HEK293T (cell line): Measurements from ENCODE around the gene OR6C6.

Source experiments
- BHLHE40 ChIP-seq: fragments of 450-650 bp; IDR thresholded peaks from 2 replicates; pipeline ENCODE4 v1.6.1; 2016; ENCODE audit warnings: mild to moderate bottlenecking, moderate library complexity, borderline replicate concordance
- FOXM1 ChIP-seq: fragments of 450-650 bp; IDR thresholded peaks from 2 replicates; pipeline ENCODE4 v1.6.1; 2017; ENCODE audit warnings: mild to moderate bottlenecking, borderline replicate concordance
- LEF1 ChIP-seq: fragments of 450-650 bp; IDR thresholded peaks from 2 replicates; pipeline ENCODE4 v1.6.1; 2017; ENCODE audit warnings: mild to moderate bottlenecking, borderline replicate concordance
- SP1 ChIP-seq: fragments of 450-650 bp; IDR thresholded peaks from 2 replicates; pipeline ENCODE4 v1.6.1; 2017
- SUZ12 ChIP-seq: fragments of 450-650 bp; IDR thresholded peaks from 2 replicates; pipeline ENCODE4 v1.6.1; 2016; ENCODE audit warnings: mild to moderate bottlenecking
- TARDBP ChIP-seq: fragments of 450-650 bp; IDR thresholded peaks from 2 replicates; pipeline ENCODE4 v1.6.1; 2016

DNA sequence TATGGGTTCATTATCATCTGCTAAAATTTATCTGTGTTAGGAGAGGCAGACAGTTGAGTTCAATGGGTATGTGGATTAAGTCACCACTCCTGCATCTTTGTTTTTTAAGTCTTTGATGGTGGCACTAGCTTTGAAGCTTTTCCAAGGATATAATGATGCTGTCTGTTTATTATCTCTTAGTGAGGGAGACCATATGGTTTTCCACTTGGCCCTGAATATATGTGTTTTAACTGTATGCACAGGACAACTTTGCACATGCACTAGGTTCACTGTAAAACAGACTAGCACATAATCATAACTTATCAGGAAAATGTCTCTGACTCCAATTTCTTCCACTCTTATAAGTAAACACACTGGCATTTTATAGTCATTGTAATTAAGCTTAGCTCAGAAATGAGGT lies 43.1 kb downstream of the OR6C6 start:
- TF ChIP-seq BHLHE40 (no peak), SUZ12 (no peak), TARDBP (no peak), SP1 (no peak), FOXM1 (no peak), LEF1 (no peak)
